Rectal smooth muscle tissue (tissue), 1 donor: ENCODE results near the gene SAMD13.

Experiments used
- H3K27ac ChIP-seq: one replicate; pipeline ENCODE4 v1.7.0; 2013; ENCODE audit warnings: low read depth, low read length, inconsistent platforms
- H3K27me3 ChIP-seq: one replicate; pipeline ENCODE4 v1.7.0; 2013; ENCODE audit warnings: low read length; ENCODE audit not compliant: control insufficient read depth, insufficient read depth
- H3K36me3 ChIP-seq: one replicate; pipeline ENCODE4 v1.7.0; 2013; ENCODE audit warnings: low read length; ENCODE audit not compliant: control insufficient read depth, insufficient read depth
- H3K4me1 ChIP-seq: one replicate; pipeline ENCODE4 v1.7.0; 2013; ENCODE audit warnings: low read length; ENCODE audit not compliant: control insufficient read depth, insufficient read depth
- H3K4me3 ChIP-seq: one replicate; pipeline ENCODE4 v1.7.0; 2013; ENCODE audit warnings: low read length
- H3K9ac ChIP-seq: one replicate; pipeline ENCODE4 v1.7.0; 2013; ENCODE audit warnings: low read length

SAMD13 gene

GRCh38 chr1:84350550-84350949 lies 49.0 kb downstream of the SAMD13 start:
- no peak overlapping the region for H3K27ac ChIP-seq
- H3K36me3 ChIP-seq: no peaks in the 10 kb centered on the region
- H3K4me1 ChIP-seq: no peaks in the 10 kb centered on the region
- no peak overlapping the region for H3K9ac ChIP-seq
- H3K4me3 ChIP-seq: no peak overlapping the region
- no peaks in the 10 kb centered on the region for H3K27me3 ChIP-seq

GRCh38 chr1:84352298-84353106 lies 51.0 kb downstream of the SAMD13 start:
- no peak overlapping the region for H3K4me3 ChIP-seq
- no peaks in the 10 kb centered on the region for H3K4me1 ChIP-seq
- no peak overlapping the region for H3K9ac ChIP-seq
- no peaks in the 10 kb centered on the region for H3K27me3 ChIP-seq
- H3K36me3 ChIP-seq: no peaks in the 10 kb centered on the region
- H3K27ac ChIP-seq: no peak overlapping the region

DNA sequence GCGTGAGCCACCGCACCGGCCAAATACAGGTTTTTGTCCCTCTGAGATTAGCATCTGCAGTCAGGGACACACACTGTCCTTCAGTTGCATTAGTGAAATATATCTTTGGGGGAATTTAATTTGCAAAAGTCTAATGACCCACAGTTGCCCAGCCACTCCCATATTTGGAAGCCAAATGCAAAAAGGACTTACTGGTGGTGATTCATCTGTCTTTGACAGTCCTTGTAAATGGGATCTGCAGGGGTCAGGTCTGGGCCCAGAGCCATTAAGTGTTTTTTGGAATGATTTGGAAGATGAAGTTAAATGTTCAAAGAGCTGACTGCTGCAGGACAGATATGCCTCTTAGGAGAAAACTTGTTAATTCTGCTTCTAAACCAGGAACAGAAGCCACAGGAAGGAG lies 52.2 kb downstream of the SAMD13 start:
- H3K27ac ChIP-seq: no peak overlapping the region
- H3K4me3 ChIP-seq: no peak overlapping the region
- H3K27me3 ChIP-seq: no peaks in the 10 kb centered on the region
- no peaks in the 10 kb centered on the region for H3K36me3 ChIP-seq
- H3K9ac ChIP-seq: no peak overlapping the region
- no peaks in the 10 kb centered on the region for H3K4me1 ChIP-seq

GRCh38 chr1:84355556-84355955 lies 54.0 kb downstream of the SAMD13 start:
- no peaks in the 10 kb centered on the region for H3K4me1 ChIP-seq
- no peak overlapping the region for H3K4me3 ChIP-seq
- H3K27me3 ChIP-seq: no peaks in the 10 kb centered on the region
- H3K27ac ChIP-seq: no peak overlapping the region
- H3K9ac ChIP-seq: no peak overlapping the region
- H3K36me3 ChIP-seq: no peaks in the 10 kb centered on the region

DNA sequence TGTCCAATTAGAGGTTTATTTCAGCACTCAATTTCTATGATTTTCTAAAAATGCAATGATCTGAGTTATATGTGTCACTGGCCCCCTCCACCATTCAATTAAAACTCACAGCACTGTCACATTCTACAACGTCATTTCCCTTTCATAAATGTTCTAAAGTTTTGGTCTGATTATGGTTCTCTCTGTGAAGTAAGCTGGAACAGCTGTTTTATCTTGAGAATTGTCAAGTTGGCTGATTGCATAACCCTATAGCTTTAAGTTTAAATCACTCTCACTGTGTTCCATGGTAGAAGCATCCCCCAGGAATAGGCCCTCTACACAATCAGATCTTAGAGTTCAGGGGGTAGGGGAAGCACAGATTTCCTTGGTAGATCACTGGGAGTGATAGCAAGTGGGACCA lies 55.4 kb downstream of the SAMD13 start:
- Histone ChIP-seq H3K27me3 (no peaks in the 10 kb centered on the region), H3K4me3 (no peak overlapping the region), H3K27ac (no peak overlapping the region), H3K9ac (no peak overlapping the region), H3K36me3 (no peaks in the 10 kb centered on the region), H3K4me1 (no peaks in the 10 kb centered on the region)

DNA sequence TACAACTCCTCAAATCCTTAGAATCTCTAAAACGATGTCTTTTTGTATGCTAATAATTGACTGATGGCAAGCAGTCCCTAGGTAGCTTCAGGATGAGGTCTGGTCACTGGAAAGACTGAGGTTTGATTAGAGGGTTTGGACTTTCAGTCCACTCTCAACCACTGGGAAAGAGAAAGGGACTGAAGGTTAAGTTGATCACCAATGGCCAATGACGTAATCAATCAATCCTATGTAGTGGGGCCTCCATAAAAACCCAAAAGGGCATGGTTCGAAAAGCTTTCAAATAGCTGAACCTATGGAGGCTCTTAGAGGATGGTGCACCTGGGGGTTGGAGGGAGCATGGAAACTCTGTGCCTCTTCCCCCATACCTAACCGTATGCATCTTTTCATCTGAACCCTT lies 57.2 kb downstream of the SAMD13 start:
- no peaks in the 10 kb centered on the region for H3K36me3 ChIP-seq
- no peak overlapping the region for H3K4me3 ChIP-seq
- H3K9ac ChIP-seq: no peak overlapping the region
- H3K27ac ChIP-seq: no peak overlapping the region
- no peaks in the 10 kb centered on the region for H3K4me1 ChIP-seq
- H3K27me3 ChIP-seq: no peaks in the 10 kb centered on the region

DNA sequence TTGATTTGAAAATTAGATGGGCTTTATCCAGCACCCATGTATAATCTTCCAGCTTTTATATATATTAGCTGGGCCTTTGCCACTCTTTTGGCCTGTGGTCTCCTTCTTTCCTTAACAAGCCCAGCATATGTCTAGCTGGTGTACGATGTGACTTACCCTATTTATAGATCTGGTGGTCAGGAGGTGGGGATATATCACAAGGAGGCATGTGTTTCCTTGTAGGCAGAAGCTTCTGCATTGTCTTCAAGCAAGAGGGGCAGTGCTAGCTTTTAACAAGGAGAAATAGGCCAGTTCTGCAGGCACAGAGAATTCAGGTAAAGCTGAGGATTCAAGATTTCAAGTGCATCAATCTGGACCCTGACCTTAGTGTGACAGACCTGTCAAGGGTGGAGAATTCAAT lies 58.8 kb downstream of the SAMD13 start:
- no peak overlapping the region for H3K4me3 ChIP-seq
- H3K4me1 ChIP-seq: no peaks in the 10 kb centered on the region
- H3K27me3 ChIP-seq: no peaks in the 10 kb centered on the region
- no peak overlapping the region for H3K9ac ChIP-seq
- H3K27ac ChIP-seq: no peak overlapping the region
- no peaks in the 10 kb centered on the region for H3K36me3 ChIP-seq

GRCh38 chr1:84361796-84362195 lies 60.3 kb downstream of the SAMD13 start:
- no peaks in the 10 kb centered on the region for H3K4me1 ChIP-seq
- H3K27me3 ChIP-seq: no peaks in the 10 kb centered on the region
- no peak overlapping the region for H3K27ac ChIP-seq
- H3K9ac ChIP-seq: no peak overlapping the region
- no peaks in the 10 kb centered on the region for H3K36me3 ChIP-seq
- no peak overlapping the region for H3K4me3 ChIP-seq

- H3K36me3 ChIP-seq: no peaks in the 10 kb centered on the region
- H3K4me3 ChIP-seq: no peak overlapping the region
- no peaks in the 10 kb centered on the region for H3K4me1 ChIP-seq
- no peak overlapping the region for H3K27ac ChIP-seq
- no peaks in the 10 kb centered on the region for H3K27me3 ChIP-seq
- H3K9ac ChIP-seq: no peak overlapping the region
Measured at GRCh38 chr1:84363019-84363418, 61.5 kb downstream of the SAMD13 start.

GRCh38 chr1:84363622-84364021 lies 62.1 kb downstream of the SAMD13 start:
- Histone ChIP-seq H3K4me3 (no peak overlapping the region), H3K27ac (no peak overlapping the region), H3K9ac (no peak overlapping the region), H3K27me3 (no peaks in the 10 kb centered on the region), H3K36me3 (no peaks in the 10 kb centered on the region), H3K4me1 (no peaks in the 10 kb centered on the region)

DNA sequence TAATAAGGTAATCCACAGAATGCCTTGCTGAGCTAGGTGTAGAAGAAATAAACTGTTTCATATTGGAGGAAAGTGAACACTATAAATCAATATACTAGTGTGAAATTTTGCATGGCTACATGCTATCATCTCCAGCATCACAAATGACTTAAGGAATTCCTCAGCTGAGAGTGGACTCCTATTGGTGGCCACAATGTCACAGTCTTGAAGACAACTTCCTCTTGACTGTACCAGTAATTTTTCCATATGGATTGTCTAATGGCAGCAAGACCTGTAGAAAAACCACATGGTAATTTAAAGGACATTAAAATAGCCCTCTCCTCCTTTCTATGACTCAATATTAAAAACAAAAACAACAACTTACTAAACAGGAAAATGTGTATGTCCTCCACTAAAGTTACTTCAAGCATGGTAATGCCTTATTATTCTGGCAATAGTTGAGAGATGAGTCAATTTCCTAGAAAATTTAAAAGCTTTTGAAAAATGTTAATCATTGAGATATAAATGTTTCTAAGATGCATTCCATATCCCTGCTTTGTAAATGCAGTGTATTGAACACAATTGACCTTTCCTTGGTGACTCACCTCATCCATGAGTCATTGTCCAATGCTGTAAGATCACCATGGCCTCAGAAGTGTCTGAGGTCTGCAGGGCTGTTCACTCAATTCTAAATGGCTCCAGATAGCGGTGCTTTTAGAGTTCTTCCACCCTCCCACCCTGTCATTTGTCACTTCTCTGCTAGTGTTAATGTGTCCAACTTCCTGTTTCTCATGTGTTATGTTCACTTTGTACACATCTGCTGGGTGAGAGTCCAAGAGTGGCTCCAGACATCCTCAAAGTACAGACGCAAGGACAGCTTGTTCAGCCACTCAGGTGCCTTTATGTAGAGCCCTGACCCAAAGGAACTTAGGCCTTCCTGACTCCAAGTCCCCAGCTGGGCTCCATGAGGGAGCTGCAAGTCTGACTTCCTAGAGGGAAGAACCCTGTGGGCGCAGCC lies 64.0 kb downstream of the SAMD13 start:
- H3K36me3 ChIP-seq: no peaks in the 10 kb centered on the region
- no peak overlapping the region for H3K4me3 ChIP-seq
- H3K4me1 ChIP-seq: no peaks in the 10 kb centered on the region
- H3K27ac ChIP-seq: no peak overlapping the region
- H3K27me3 ChIP-seq: no peaks in the 10 kb centered on the region
- H3K9ac ChIP-seq: no peak overlapping the region

DNA sequence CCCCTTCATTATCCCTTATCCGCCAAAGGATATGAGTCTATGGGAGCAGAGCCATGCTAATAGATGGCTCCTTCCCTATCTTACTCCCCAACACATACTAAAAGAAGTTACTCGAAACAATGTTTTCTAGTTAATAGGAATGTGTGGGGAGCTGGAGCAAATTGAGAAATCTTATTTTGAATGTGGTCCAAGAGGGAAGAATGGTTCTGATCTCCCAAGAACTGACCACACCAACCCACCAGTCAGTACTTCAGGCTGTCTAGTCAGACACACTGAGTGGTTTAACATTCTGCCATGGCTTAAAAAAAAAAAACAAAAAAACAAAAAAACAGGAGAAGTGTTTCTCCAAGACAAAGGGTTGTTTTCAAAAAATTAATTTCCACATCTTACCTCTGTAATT lies 65.3 kb downstream of the SAMD13 start:
- no peaks in the 10 kb centered on the region for H3K4me1 ChIP-seq
- H3K36me3 ChIP-seq: no peaks in the 10 kb centered on the region
- no peak overlapping the region for H3K27ac ChIP-seq
- H3K27me3 ChIP-seq: no peaks in the 10 kb centered on the region
- H3K9ac ChIP-seq: no peak overlapping the region
- no peak overlapping the region for H3K4me3 ChIP-seq
